ENCODE measurements around the gene TRIM14.

The TRIM14 gene

GRCh38 chr9:98099346-98099745 lies 19.7 kb downstream of the TRIM14 start:
- Histone ChIP-seq H2BK15ac (ENCODE audit: low read depth, poor library complexity, severe bottlenecking) (no peak overlapping the region), H3K18ac (ENCODE audit: low read depth in 1 of 2, low read length in 2 of 2) (no peak overlapping the region), H3K36me3 (ENCODE audit: control insufficient read depth in 1 of 2, insufficient read depth in 2 of 2, low read depth in 1 of 2, low read length in 2 of 2) (no peaks in the 10 kb centered on the region), H3K4me3 (ENCODE audit: insufficient read depth in 1 of 2, low read depth in 1 of 2, low read length in 2 of 2) (no peak overlapping the region), H3K27me3 (ENCODE audit: control insufficient read depth in 1 of 2, insufficient read depth in 1 of 2, low read length in 2 of 2) (no peaks in the 10 kb centered on the region), H2BK12ac (ENCODE audit: low read length in 2 of 2) (no peak overlapping the region), H2AFZ (ENCODE audit: low read depth, low read length) (no peak overlapping the region), H4K8ac (ENCODE audit: low read length) (no peak overlapping the region), H3K4me2 (ENCODE audit: low read length, poor library complexity, severe bottlenecking) (no peak overlapping the region), H3K79me1 (replicated peaks; ENCODE audit: low read length, poor library complexity, severe bottlenecking) (no peaks in the 10 kb centered on the region), H3K9me3 (ENCODE audit: control insufficient read depth, low read length) (no peaks in the 10 kb centered on the region), H4K91ac (ENCODE audit: low read length) (no peak overlapping the region), H3K4ac (ENCODE audit: low read depth in 1 of 2, low read length in 2 of 2) (no peak overlapping the region), H3K9ac (ENCODE audit: low read length) (no peak overlapping the region), H2BK5ac (ENCODE audit: low read depth, low read length, poor library complexity, severe bottlenecking) (no peak overlapping the region), H3K4me1 (ENCODE audit: control insufficient read depth, insufficient read depth, low read depth, low read length) (peaks cover 2% of the 10 kb centered on the region), H3K23ac (ENCODE audit: low read length in 2 of 2) (no peak overlapping the region), H2BK120ac (ENCODE audit: low read depth, low read length) (no peak overlapping the region), H3K14ac (ENCODE audit: low read length in 2 of 2) (no peak overlapping the region), H2AK5ac (ENCODE audit: low read length, severe bottlenecking) (no peak overlapping the region), H3K27ac (ENCODE audit: low read length, poor library complexity, severe bottlenecking) (no peak overlapping the region)
- 100% methylated on average over 1 of the region's 2 CpGs for WGBS
- DNase-seq = no peak

GRCh38 chr9:98097836-98098235 lies 21.2 kb downstream of the TRIM14 start:
- no peaks in the 10 kb centered on the region for H3K9me3 ChIP-seq (ENCODE audit: control insufficient read depth, low read length)

GRCh38 chr9:98096091-98096490 lies 22.9 kb downstream of the TRIM14 start:
- no peak overlapping the region for H2BK15ac ChIP-seq (ENCODE audit: low read depth, poor library complexity, severe bottlenecking)
- no peak overlapping the region for H3K27ac ChIP-seq (ENCODE audit: low read length, poor library complexity, severe bottlenecking)
- no peak overlapping the region for H2BK120ac ChIP-seq (ENCODE audit: low read depth, low read length)
- H2BK5ac ChIP-seq (ENCODE audit: low read depth, low read length, poor library complexity, severe bottlenecking) = no peak overlapping the region
- no peak overlapping the region for H3K9ac ChIP-seq (ENCODE audit: low read length)
- H4K8ac ChIP-seq (ENCODE audit: low read length) = no peak overlapping the region
- 98% methylated on average over 4 of the region's 5 CpGs for whole genome bisulfite sequencing
- DNase-seq = no peak
- no peak overlapping the region for H3K23ac ChIP-seq (ENCODE audit: low read length in 2 of 2)
- no peak overlapping the region for H2BK12ac ChIP-seq (ENCODE audit: low read length in 2 of 2)
- no peak overlapping the region for H3K4me3 ChIP-seq (ENCODE audit: insufficient read depth in 1 of 2, low read depth in 1 of 2, low read length in 2 of 2)
- no peaks in the 10 kb centered on the region for H3K79me1 ChIP-seq (replicated peaks; ENCODE audit: low read length, poor library complexity, severe bottlenecking)
- H3K14ac ChIP-seq (ENCODE audit: low read length in 2 of 2) = no peak overlapping the region
- no peaks in the 10 kb centered on the region for H3K36me3 ChIP-seq (ENCODE audit: control insufficient read depth in 1 of 2, insufficient read depth in 2 of 2, low read depth in 1 of 2, low read length in 2 of 2)
- no peak overlapping the region for H3K4ac ChIP-seq (ENCODE audit: low read depth in 1 of 2, low read length in 2 of 2)
- H3K4me2 ChIP-seq (ENCODE audit: low read length, poor library complexity, severe bottlenecking) = no peak overlapping the region
- no peaks in the 10 kb centered on the region for H3K9me3 ChIP-seq (ENCODE audit: control insufficient read depth, low read length)
- peaks cover 0 to 6% of the 10 kb centered on the region in 2 experiments for H3K27me3 ChIP-seq (ENCODE audit: control insufficient read depth in 1 of 2, insufficient read depth in 1 of 2, low read length in 2 of 2)
- H3K18ac ChIP-seq (ENCODE audit: low read depth in 1 of 2, low read length in 2 of 2) = no peak overlapping the region
- no peak overlapping the region for H2AFZ ChIP-seq (ENCODE audit: low read depth, low read length)
- no peak overlapping the region for H2AK5ac ChIP-seq (ENCODE audit: low read length, severe bottlenecking)
- peaks cover 4% of the 10 kb centered on the region for H3K4me1 ChIP-seq (ENCODE audit: control insufficient read depth, insufficient read depth, low read depth, low read length)
- no peak overlapping the region for H4K91ac ChIP-seq (ENCODE audit: low read length)

More at GRCh38 chr9:98097836-98098235, 21.2 kb downstream of the TRIM14 start:
- H2AFZ ChIP-seq (ENCODE audit: low read depth, low read length) = no peak overlapping the region
- H3K4me3 ChIP-seq (ENCODE audit: insufficient read depth in 1 of 2, low read depth in 1 of 2, low read length in 2 of 2) = no peak overlapping the region
- no peak overlapping the region for H3K18ac ChIP-seq (ENCODE audit: low read depth in 1 of 2, low read length in 2 of 2)
- no peak for DNase-seq
- H2BK5ac ChIP-seq (ENCODE audit: low read depth, low read length, poor library complexity, severe bottlenecking) = no peak overlapping the region
- H4K91ac ChIP-seq (ENCODE audit: low read length) = no peak overlapping the region
- over 99% methylated on average over 4 of the region's 4 CpGs for WGBS
- no peak overlapping the region for H2BK120ac ChIP-seq (ENCODE audit: low read depth, low read length)
- H2AK5ac ChIP-seq (ENCODE audit: low read length, severe bottlenecking) = no peak overlapping the region
- H3K27me3 ChIP-seq (ENCODE audit: control insufficient read depth in 1 of 2, insufficient read depth in 1 of 2, low read length in 2 of 2) = no peaks in the 10 kb centered on the region
- no peak overlapping the region for H3K4ac ChIP-seq (ENCODE audit: low read depth in 1 of 2, low read length in 2 of 2)
- H3K23ac ChIP-seq (ENCODE audit: low read length in 2 of 2) = no peak overlapping the region
- no peak overlapping the region for H3K27ac ChIP-seq (ENCODE audit: low read length, poor library complexity, severe bottlenecking)
- no peak overlapping the region for H2BK12ac ChIP-seq (ENCODE audit: low read length in 2 of 2)
- H3K9ac ChIP-seq (ENCODE audit: low read length) = no peak overlapping the region
- no peak overlapping the region for H2BK15ac ChIP-seq (ENCODE audit: low read depth, poor library complexity, severe bottlenecking)
- peaks cover 2% of the 10 kb centered on the region for H3K4me1 ChIP-seq (ENCODE audit: control insufficient read depth, insufficient read depth, low read depth, low read length)
- no peak overlapping the region for H3K14ac ChIP-seq (ENCODE audit: low read length in 2 of 2)
- H4K8ac ChIP-seq (ENCODE audit: low read length) = no peak overlapping the region
- H3K36me3 ChIP-seq (ENCODE audit: control insufficient read depth in 1 of 2, insufficient read depth in 2 of 2, low read depth in 1 of 2, low read length in 2 of 2) = no peaks in the 10 kb centered on the region
- H3K4me2 ChIP-seq (ENCODE audit: low read length, poor library complexity, severe bottlenecking) = no peak overlapping the region
- H3K79me1 ChIP-seq (replicated peaks; ENCODE audit: low read length, poor library complexity, severe bottlenecking) = no peaks in the 10 kb centered on the region

GRCh38 chr9:98095401-98095800 lies 23.6 kb downstream of the TRIM14 start:
- Histone ChIP-seq H2BK15ac (ENCODE audit: low read depth, poor library complexity, severe bottlenecking) (no peak overlapping the region), H3K18ac (ENCODE audit: low read depth in 1 of 2, low read length in 2 of 2) (no peak overlapping the region), H3K9me3 (ENCODE audit: control insufficient read depth, low read length) (no peaks in the 10 kb centered on the region), H4K8ac (ENCODE audit: low read length) (no peak overlapping the region), H2AFZ (ENCODE audit: low read depth, low read length) (no peak overlapping the region), H3K9ac (ENCODE audit: low read length) (no peak overlapping the region), H3K4me1 (ENCODE audit: control insufficient read depth, insufficient read depth, low read depth, low read length) (peaks cover 4% of the 10 kb centered on the region), H2BK5ac (ENCODE audit: low read depth, low read length, poor library complexity, severe bottlenecking) (no peak overlapping the region), H2BK12ac (ENCODE audit: low read length in 2 of 2) (no peak overlapping the region), H3K4ac (ENCODE audit: low read depth in 1 of 2, low read length in 2 of 2) (no peak overlapping the region), H2AK5ac (ENCODE audit: low read length, severe bottlenecking) (no peak overlapping the region), H3K4me3 (ENCODE audit: insufficient read depth in 1 of 2, low read depth in 1 of 2, low read length in 2 of 2) (no peak overlapping the region), H4K91ac (ENCODE audit: low read length) (no peak overlapping the region), H3K27ac (ENCODE audit: low read length, poor library complexity, severe bottlenecking) (no peak overlapping the region), H3K4me2 (ENCODE audit: low read length, poor library complexity, severe bottlenecking) (no peak overlapping the region), H3K27me3 (ENCODE audit: control insufficient read depth in 1 of 2, insufficient read depth in 1 of 2, low read length in 2 of 2) (peaks cover 0 to 6% of the 10 kb centered on the region in 2 experiments), H3K23ac (ENCODE audit: low read length in 2 of 2) (no peak overlapping the region), H2BK120ac (ENCODE audit: low read depth, low read length) (no peak overlapping the region), H3K36me3 (ENCODE audit: control insufficient read depth in 1 of 2, insufficient read depth in 2 of 2, low read depth in 1 of 2, low read length in 2 of 2) (no peaks in the 10 kb centered on the region), H3K79me1 (replicated peaks; ENCODE audit: low read length, poor library complexity, severe bottlenecking) (no peaks in the 10 kb centered on the region), H3K14ac (ENCODE audit: low read length in 2 of 2) (no peak overlapping the region)
- DNase-seq = no peak
- WGBS = 96% methylated on average over 7 of the region's 7 CpGs
